Amniotic stem cell (primary cell): ENCODE results near the gene RAD51B.
"Not testable (repeated sequence)": the region's sequence is repeated elsewhere in the genome, so short reads cannot be mapped to it uniquely, and the experiment has no call there.

Source experiments
- DNase-seq: peaks from one replicate; lab custom pipeline; 2025; lab: John Stamatoyannopoulos, UW

RAD51B gene

GRCh38 chr14:68657300-68658028 is 837.9 kb downstream of the RAD51B start:
- DNase-seq = no peak

DNA sequence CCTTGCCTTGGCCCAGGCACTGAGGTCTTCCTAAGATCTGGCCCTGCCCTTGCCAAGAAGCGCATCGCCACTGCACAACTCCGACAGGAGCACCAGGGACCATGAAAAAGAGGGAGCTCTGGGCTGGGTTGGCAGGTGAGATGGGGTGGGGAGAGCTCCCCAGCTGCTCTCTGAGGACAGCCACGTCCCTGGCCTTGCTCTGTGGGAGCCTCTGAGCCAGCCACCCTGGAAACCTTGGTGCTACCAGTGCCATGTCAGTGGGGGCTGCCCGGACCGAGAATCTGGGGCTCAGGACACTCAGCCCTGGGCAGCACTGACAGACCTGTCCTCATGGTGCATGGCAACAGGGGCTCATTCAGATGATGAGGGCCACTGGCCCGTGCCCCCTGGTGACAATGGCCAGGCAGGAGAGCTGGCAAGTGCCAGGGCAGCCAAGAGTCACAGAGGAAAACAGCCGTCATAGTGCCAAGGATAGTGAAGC is 838.5 kb downstream of the RAD51B start:
- DNase-seq = no peak

- DNase-seq = no peak
Observed at GRCh38 chr14:68658943-68659931, 839.7 kb downstream of the RAD51B start.

DNA sequence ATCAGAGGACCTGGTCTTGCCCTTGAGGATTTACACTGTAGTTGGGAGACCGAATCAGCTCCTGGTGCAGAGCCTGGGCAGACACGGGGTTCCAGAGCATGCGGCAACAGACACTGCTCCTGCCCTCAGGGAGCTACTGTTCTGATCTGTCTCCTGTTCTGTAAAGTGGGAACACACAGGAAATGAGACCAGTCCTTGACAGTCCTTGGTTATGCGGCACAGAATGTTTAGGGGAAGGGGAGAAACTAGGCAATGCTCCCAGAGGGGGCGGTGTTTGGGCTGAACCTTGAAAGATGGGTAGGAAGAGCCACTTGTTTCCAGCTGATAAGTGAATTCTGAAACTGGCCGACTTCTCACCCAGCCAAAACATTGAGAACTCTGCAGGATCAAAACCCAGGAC is 840.9 kb downstream of the RAD51B start:
- DNase-seq = no peak

DNA sequence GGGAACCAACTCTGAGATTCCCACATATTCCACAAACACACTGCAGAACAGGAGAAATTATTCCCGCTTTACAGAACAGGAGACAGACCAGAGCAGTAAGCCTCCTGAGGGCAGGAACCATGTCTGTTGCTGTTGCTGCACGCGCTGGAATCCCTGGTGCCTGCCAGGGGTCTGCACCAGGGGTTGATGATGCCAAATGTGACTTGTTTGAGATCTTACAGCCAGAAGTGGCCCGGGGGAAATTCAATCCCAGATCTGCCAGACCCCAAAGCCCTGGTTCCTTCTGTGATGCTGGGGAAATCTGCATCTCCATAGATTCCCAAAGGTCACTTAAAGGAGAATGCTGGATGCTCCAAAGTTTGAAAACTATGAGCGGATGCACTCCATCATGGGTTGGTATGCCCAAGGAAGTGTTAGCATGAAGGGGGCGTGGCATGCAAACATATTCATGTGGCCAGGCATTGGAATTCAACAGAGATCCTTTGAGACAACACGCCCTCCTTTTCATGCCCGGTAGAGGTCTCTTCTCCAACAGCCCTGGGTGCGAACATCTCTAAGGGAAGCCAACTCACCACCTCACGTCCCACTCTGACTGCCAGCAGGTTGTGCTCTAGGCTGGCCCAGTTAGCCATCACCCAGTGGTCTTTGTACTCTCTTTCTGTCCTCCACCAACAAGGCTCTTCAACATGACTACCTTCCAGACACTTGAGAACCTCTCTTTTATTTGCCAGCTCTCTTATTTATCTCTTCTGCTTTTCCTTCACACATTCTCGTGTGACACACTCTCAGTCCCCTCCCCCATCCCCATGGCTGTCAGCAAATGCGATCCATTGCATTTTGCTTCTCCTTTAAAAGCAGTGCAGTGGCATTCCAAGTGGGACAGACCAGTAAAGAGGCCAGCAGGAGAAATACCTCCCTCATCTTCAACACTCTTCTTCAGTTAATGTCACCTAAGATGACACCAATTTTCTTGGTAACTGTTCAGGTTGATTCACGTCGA is 841.9 kb downstream of the RAD51B start:
- no peak for DNase-seq

DNA sequence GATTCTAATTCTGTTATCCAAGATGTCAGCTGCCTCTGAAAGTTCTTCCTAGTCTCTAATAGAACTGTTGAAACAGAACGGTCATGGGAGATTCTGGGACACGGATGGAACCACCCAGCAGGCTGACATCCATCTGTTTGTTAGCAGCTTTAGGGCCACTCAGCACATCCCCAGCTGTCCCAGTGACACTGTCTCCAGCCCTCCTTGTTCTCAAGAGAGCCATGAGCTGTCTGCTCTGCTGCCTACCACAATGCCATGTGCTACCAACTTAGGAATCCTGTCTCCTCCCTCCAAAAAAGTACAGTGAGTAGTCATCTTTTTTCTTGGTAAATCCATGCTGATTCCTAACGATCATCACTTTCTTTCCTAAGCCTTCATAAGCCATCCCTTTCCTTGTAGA is 842.8 kb downstream of the RAD51B start:
- DNase-seq = no peak

DNA sequence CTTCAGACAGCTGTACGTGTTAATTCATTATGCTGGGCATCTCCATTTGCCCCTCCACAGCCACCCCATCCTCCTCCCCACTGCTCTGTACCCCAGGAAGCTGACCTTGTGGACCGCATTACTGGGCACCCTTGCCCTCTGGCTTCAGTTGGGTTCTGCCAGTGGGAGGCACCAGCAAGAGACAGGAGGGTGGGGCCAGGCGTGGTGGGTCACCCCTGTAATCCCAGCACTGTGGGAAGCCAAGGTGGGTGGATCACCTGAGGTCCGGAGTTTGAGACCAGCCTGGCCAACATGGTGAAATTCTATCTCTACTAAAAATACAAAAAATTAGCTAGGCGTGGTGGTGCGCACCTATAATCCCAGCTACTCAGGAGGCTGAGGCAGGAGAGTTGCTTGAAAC is 843.2 kb downstream of the RAD51B start:
- not testable (repeated sequence) for DNase-seq

DNA sequence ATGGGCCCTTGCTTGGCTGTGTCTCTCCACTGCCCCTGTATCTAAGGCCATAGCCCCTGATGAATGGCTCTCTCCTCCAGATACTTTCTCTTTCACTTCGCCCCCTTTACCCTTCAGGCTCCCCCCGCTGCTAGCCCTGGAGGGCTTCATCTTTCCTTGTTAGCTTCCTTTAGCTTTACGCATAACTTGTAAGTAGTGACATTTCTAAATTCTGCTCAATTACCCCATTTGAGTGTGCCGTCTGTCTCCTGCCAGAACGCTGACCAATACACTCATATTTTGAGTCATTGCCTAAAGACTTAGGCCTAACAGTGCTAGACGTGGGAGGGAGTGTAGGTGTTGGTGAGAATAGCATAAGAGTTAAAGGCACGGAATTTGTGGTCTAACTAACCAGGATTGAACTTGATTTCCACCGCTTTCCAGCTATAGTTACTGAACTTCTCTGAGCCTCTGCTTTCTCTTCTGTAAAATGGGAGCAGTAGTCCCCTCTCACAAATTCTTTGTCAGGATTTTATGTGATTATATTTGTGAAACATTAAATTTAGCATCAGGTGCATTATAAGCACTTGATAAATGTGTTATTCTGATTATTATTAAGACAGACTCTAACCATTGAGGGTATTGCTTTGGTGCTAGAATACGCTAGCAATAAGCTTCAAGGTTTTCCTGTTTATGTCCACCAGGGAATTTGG is 844.0 kb downstream of the RAD51B start:
- DNase-seq = peak; percentile 36

- DNase-seq = no peak
Observed at GRCh38 chr14:68664225-68664681, 844.7 kb downstream of the RAD51B start.

DNA sequence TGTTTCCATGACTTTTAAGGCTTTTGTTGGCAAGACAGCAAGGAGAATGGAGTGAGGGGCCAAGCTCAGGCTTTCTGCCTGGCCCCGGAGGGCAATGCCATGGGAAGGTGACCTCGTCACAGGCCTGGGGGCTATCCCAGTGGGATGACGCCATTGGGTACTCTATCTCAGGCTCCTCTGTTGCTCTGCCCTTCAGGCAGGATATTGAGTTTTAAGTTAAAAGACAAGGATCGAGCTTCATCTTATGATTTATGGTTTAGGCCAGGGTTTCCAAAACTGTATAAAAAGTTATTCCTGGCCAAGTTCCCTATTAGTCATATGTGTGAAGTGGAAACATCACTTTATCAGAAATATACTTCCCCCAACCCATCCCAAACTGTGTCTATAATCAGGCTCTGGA is 845.6 kb downstream of the RAD51B start:
- DNase-seq = no peak

DNA sequence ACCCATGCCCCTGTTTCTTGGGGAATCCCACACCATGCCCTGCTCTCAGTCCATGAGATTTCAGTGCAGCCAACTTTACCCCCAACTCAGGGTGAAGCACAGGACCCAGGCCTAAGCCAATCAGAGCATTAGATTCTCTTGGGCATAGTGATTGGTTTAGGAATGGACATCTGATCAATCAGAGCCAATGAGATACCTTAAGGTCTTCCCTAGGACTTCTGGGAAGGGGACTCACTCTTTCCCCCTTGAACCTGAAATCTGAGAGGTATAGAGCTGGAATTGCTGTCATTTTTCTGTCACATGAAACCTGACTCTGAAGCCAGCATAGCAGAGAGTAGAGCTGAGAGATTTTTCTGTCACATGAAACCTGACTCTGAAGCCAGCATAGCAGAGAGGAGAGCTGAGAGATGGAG is 846.2 kb downstream of the RAD51B start:
- DNase-seq = no peak

GRCh38 chr14:68666236-68666635 is 846.7 kb downstream of the RAD51B start:
- no peak for DNase-seq

DNA sequence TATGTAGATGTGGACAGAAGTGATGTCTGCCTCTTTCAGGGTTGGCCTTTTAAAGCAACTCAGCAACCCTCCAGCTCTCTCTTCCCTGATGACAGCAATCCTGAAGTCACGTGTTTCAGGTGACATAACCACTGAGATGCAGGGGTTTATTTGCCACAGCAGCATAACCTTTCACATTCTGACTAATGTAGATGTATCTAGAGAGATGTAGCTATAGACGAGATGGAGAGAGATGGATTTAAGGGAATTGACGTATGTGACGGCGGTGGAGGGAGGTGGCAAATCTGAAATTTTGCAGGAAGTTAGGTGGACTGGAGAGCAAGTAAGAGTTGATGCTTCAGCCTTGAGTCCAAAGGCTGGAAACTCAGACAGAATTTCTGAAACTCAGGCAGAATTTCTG is 847.3 kb downstream of the RAD51B start:
- DNase-seq = no peak

DNA sequence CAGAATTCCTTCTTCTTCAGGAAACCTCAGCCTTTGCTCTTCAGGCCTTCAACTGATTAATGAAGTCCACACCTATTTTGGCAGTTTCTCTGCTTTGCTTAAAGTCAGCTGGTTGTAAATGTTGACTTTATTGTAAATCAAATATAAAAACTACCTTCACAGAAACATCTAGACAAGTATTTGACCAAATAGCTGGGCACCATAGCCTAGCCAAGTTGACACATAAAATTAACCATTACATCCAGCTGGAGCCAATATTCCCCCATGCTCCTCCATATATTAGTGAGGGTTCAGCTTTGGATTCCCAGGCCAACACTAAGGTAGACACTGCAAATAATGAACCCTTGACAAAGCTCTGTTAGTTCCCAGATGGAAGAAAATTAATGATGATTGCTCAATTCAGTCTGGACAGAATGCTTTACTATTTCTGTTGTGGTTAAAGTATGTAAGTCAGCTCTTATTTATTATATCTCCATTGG is 847.8 kb downstream of the RAD51B start:
- no peak for DNase-seq

- DNase-seq = no peak
Observed at GRCh38 chr14:68668028-68668427, 848.4 kb downstream of the RAD51B start.

DNA sequence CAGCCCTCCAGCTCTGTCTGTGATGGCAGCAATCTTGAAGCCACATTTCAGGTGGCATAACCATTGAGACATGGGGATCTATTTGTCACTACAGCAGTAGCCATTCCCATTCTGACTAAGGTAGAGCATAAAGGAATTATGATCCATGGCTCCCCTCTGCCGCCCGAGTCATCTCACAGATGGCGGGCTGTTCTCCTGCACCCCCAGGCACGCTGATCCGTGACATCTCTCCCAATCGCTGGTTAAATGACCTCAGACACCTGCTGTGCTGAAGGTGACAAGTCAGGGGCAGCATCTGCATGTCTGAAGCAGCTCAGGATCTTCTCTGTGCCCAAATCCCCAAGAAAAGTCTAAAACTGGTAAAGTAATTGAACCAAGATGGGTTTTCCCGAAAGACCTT is 849.0 kb downstream of the RAD51B start:
- no peak for DNase-seq

DNA sequence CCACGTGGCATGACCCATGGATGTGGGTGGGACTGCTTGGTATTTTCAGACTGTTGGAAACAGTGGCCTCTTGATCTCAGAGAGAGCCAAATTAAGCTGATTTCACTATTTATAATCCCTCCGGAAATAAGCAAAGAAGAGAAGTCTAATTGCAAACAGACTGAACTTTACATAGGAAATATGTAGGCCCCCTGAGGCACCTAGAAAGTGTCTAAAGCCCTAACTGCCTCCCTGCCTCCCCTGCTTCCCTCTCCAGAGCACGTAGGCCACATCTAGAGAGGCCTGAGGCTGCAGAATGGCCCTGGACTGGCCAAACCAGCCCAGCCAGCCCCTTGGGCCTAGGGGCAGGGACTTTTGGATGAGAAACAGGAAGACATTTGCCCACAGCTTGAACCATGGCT is 849.5 kb downstream of the RAD51B start:
- DNase-seq = no peak

- DNase-seq = no peak
Observed at GRCh38 chr14:68669603-68670358, 850.2 kb downstream of the RAD51B start.

GRCh38 chr14:68670359-68670715 is 850.8 kb downstream of the RAD51B start:
- no peak for DNase-seq

DNA sequence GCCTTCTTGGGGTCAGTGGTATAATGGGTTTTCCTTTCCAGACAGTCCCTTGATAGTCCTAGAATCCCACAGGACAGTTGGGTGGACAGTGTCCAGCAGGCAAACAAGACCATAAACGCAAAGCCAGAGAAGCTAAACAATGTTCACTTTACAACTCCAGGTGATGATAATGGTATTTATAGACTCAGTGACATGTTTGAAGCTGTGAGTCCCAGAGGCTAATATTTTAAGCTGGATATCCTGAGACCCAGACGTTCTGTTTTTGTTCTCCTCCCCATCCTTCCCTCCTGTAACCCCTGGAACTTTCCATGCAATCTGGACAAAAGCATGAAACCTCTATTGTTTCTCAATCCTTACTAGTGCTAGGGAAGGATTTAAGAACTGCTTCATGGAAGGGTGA is 852.3 kb downstream of the RAD51B start:
- no peak for DNase-seq
